Stimulated activated CD8-positive, alpha-beta memory T cell treated with anti-CD3 and anti-CD28 coated beads, Interleukin-2, amount 100 ng/mL, for 48 hours (primary cell): ENCODE results near the gene STC2.
A peak's percentile ranks its signal among the peaks of the same experiment; 100 is the strongest.

Source experiments
- DNase-seq, 2 donors: peaks; one replicate each; pipeline ENCODE4 v3.0.0-alpha.2; 2020; ENCODE audit warnings: low read depth in 2 of 2

The STC2 gene

DNA sequence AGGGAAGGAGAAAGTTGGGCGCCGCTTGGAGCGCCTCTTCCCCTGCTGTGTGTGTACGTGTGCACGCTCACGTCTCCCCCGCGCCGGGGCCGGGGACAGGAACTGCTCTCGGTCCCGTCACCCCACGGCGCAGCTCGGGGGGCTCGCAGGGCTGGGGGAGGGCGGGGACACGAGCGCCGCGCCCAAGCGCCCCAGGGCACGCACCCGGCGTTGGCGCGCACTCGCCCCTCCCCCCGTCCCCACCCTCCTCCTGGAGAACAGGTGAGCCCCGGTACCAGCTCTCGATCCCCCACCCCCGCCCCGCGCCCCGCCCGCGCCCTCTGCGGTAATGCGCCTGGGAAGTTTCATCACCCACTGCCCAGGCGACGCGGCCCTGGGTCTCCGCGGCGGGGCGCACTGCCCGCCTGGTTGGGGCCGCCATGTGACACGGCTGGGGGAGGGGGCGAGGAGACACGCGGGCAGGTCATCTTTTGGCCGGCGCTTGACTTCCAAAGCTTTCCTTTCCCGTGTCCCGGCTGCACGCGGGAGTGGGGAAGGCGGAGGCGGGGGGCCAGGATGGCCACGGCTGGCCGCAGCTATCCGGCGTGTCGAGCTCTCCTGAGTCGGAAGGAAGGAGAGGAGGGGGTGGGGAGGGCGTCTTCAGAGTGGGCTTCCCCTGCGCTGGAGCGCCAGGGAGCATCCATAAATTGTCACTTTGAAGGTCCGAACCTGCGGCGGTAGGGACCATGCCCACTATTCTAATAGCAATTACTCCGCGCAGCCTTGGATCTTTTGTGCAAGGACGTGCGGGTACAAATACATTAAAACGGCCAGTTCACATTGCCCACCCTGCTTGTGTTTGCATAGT, 1.5 kb upstream of the STC2 start:
- peak; percentile 45 to 62 for DNase-seq

DNA sequence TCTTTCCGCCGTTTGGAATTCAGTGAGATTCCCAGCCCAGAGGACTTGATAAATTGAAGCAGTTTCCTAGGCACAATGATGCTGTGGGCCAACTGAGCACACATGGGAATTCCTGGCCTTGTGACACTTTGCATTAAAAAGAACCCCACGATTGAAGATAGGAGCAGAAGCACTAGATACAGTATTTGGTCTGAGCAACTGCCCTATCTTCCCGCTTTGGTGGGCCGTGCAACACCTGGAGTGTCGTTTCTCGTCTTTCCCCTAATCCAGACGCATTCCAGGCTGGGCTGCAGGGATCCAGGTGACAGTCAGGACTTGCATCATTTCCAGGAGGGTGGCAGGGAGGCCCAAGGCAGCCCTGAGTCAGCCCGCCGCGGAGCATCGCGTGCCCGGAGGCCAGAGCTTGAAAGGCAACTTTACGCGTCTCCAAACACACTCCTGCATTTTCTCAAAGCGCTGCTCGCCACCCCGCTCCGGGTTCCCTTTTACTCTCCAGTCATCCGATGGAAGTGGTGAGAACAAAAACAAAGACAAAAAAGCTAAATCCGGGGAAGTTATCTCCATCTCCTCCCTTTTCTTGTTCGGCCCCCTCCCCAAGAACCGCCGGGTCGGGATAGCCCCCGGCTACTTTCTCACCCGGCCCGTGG, 753 bp upstream of the STC2 start:
- DNase-seq: no peak

DNA sequence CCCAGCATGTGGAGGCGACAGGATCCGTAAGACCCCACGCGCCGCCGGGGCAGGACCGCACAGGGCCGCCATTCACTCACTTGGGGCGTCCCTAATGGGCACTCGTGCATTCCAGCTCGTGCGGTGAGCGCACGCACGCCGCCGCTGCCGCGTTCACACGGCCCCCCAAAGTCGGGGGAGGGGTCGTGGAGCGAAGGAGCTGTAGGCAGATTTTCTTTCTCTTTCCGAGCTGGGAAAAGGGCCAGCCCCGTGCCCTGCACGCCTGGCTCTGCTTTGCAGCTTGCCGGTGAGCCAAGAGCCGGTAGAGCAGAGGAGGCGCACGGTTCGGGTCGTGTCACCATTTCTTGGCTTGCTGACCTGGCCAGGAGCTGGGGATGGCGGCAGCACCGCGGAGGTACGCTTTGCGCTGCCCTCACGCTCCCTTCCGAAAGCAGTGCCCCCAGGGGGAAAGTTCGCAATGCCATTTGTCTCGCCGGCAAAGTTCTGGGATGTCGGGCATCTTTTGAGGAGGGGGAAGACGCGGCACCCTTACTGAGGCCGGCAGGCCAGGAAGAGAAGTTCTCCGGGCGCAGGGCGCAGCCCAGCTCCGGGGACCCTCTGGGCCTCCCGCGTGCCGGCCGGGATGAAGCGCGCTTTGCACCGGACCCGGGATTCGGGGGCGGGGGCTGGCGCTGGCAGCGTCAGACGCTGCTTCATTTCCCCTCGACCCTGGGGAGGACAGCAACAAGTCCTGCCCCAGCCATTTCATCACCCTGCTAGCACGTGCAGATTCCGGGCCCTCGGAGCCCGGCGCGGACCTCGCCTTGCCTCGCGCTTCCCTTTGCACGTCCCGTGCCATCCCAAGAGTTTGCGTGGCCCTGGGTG, 898 bp downstream of the STC2 start:
- DNase-seq: no peak

DNA sequence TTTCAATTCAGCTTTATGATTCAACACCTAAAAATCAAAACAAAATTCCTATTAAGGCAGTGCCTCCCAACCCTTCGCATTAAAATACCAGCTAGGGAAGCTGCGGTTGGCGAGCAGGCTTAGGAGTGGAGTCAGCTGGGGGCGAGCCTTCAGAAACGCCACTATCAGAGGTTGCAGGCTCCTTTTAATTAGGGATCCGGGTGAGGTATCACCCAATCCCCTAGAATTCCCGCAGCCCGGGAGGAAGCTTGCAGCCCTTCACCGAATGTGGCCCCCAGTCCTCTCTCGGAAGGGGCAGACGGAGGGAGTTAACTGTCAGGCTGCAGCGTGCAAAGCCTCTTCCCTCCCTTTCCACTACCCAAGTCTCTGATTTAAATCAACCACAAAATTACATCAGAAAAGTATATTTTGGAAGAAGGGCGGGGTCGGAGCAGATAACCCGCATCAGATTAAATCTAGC, 1.7 kb downstream of the STC2 start:
- DNase-seq: no peak

DNA sequence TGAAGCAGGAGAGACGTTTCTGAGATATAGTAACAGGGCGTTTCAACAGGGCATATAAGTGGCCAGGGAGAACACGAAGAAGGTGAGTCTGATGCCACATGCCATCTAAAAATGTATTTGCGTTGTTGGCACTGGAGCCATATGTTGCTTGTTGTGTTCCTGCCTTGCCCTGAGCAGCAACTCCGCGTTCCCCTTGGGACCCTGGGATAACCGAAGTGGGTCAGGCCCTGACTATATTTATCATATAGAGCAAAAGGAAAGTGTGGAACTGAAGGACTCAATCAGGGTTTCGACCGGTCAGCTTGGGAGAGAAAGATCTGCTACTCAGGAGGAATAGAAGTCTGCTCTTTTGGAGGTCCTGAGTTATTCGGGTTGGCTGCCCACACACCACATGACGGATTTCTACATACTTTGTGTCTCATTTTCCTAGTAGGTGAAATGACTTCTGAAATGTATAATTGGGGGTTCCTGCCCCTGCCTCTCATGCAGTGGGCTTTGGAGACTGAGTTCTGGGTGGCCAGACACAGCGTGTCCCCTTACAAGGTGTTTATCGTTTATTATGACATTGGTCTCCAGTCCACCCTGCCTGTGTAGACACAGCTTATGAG, 3.0 kb downstream of the STC2 start:
- no peak for DNase-seq

DNA sequence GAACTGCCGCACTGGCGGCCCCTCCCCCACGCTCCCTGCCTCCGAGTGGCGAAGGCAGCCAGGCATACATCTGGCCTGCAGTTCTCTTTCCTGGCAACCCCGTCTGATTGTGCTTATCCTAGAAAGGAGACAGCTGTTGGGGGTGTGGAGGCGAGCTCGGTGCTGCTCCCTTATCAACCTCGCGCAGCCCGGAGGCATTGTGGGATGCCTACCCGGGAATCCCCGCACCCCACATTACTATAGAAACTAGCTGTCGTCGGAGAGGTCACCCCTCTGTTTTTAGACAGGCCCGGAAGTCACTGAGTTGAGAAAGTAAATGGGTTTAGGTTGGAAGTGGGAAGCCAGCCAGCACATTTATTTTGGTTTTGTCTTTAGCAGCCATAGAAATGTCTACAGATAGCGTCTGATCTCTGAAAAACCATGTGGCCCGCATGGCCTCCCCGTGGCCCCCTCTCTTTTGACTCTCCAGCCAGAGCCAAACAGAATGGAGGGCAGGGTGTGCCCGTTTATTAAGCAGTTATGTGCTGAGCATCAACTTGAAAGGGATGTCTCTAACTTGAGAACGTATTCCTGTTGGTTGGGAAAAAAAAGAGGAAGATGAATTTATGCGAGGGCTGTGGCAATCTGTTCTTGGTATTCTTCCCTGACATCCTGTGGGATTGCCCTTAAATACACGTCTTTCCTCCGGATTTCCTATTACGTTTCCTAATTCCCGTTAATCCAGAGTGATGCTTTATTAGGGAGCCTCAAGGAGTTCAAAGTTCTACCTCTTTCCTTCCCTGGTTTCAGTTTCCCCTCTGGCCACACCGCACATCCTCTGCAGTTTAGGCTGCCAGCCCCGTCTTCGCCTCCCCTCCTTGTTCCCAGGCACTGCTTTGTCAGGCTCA, 3.9 kb downstream of the STC2 start:
- no peak for DNase-seq

DNA sequence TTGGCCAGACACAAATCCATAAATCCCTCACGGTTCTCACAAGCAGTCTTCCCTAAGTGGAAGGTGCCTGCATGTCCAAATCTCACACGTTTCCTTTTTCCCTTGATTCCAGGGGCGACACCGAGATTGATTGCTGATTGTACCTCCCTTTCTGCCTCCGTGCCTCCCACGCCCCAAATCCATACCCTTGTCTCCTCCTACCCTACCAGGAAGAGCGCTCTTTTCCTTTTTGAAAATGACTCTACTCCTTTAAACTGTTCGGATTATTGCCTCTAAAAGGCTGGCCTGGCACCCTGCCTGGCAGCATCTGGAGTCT, 4.5 kb downstream of the STC2 start:
- DNase-seq: no peak

DNA sequence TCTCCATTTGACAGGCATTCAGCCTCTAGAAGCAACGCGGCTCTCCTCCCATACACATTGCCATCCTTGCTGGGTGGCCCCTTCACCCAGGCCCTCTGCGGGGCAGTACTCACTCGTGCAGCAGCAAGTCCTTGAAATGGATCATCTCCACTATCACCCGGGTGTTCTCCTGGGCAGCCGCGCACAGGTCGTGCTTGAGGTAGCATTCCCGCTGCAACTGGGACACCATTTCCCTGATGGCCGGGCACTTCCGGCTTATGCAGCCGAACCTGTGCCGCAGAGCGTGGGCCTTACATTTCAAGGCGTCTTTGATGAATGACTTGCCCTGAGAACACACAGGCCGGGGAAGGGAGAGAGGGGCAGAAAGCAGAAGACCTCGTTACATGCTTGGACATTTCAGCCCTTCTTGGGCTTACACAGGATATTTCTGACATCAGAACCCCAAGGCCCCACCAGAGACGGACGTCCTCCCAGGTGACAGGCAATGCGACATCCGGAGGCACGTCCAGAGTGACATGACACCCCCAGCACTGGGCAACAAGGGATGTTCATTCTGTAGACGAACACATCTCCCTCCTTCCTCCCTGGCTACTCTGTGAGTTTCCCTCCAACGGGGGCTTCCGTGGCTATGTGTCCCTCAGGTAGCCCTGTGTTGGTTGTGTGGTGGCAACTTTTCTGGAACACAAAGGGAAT, 5.0 kb downstream of the STC2 start:
- no peak for DNase-seq

DNA sequence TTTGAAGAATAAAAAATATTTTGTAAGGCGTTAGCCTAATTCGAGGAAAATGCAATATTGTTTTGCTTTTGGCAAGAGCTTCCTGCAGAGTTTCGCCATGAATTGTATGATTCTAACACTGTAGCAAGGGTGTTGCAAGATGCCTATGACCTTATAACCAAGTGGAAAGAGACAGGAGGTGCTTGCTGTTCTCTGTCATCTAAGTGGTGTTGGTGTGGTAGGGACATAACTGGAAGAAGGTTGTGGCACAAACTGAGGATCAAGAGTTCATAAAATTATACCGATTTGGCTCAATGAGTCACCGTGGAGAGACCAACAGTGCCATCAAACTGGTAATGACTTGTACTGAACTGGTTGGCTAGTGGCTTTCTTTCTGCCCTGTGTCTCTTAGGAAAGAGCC, 6.3 kb downstream of the STC2 start:
- no peak for DNase-seq

DNA sequence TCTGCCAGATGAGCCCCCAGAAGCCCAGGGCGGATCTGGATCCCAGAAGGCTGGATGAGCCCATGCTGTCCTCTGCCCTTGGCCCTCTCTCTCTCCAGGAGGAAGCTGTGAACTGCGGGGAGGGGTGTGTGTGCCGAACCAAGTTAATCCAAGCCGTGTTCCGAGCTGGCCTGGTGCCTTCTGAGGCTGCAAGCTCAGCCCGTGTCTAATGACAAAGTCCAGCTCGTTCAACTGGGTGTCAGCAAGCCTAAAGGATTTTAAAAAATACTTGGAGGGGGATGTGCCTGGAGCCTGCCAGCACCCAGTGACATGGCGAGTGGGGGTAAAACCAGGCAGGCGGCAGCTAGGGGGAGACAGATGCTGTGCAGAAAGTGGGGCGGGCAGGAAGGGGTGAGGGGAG, 8.0 kb downstream of the STC2 start:
- DNase-seq: no peak

DNA sequence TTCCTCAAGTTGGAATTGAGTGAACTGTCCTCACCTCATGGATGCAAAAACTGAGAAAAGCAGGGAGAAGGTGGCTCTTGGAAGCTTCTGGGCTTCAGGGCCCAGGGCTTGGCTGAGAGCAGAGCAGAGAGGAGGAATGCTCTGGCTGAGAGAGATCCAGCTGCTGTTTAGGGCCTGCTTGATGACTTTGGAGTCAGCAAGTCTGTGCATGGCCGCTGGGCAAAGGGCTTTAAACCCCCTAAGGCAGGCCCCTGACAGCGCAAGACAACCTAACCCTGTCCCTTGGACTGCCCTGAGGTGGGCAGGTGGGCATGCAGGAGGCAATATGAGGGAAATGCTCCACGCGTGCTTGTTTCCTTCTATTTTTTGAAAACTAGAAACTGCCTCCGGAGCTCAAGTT, 8.6 kb downstream of the STC2 start:
- no peak for DNase-seq

DNA sequence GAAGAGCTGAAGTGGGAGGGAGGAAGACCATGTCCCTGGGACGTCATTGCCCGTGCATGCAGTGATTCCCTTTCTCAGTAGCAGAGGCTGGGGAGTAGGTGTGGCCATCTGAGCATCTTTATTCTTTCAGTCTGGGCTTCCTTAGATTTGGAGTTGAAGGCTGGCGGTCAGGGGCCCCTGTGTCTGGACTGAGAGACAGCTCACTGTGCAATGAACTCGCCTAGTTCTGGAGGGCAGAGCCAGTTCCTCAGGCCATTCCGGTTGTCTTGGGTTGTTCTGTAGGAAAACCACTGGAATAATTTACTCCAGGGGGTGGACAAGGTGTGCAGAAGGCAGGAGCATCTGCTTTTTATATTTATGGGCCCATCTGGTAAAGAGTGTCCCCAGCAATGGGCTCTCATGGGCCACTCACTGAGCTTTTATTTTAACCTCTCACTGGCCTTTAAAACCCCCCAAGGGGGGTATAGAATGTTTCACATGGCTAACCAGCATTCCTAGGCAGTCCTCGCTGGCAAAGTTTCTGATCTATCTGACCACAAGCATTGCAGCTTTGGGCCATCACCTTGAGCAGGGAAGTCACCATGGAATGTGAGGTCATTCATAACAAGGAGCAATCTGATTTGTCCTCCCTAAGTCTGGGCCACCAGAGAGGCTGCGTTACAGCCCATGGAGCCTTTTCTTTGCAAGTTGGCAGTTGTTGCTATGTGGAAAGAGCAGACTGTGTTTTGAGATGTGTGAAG, 9.2 kb downstream of the STC2 start:
- no peak for DNase-seq

DNA sequence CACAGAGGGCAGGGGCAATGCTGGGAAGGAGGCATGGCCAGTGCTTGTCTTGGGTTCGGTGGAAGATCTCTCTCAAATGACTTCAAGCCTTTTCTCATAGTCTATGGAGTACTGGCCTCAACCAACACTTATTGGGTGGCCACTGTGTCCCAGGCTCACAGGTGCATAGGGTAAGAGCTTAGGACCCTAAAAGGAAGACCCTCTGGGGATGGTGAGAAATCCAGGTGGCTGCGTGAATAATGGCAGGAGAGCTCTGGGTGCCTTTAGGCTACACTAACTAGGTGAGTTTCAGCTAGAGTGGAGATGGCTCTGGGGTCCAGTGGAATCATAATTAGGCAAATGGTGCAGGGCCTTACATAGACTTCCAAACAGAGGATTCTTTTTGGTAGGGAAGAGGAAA, 9.9 kb downstream of the STC2 start:
- no peak for DNase-seq

DNA sequence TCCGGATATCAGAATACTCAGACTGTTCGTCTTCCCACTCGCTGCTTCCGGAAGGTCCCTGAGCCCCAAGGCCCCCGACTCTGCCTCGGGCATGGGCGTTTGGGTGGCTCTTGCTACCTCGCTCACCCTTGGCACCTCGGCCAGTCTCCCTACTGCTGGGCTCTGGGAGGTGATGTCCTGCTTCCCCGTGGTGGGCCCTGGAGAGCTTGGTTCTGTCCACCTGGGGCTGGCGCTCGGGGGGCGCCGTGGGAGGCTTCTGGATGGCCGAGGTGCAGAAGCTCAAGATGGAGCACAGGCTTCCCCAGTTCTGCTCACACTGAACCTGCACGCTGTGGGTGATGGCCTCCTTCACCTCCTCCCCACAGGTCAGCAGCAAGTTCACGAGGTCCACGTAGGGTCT, 10.4 kb downstream of the STC2 start:
- DNase-seq: no peak

DNA sequence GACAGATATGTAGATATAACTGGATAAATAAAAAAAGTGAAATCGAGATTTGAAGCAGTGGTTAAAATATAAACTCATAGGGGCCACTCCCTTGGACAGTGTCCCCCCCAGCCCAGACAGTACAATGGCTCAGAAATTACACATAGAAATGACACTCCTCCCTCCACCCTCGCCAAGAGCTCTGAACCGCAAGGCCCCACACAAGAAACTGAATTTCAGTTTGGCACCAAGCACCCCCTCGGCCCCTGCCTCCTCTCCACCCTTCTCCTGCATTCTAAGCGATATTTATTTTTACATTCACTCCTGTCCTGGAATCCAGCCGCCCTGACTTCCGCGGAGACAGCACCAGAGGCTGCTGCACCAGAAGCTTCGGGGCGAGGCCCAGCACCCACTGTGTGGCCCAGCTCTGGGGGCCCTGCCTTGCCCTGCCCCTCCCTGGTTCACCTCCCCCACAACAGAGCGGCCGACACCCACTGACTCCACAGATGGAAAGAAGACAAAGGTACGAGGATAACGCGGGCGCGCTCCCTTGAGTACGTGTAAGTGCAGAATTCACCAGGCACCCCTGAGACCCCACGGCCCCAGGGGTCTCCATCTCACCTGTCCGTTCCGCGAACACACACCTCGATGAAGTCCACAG, 11.0 kb downstream of the STC2 start:
- DNase-seq: no peak

DNA sequence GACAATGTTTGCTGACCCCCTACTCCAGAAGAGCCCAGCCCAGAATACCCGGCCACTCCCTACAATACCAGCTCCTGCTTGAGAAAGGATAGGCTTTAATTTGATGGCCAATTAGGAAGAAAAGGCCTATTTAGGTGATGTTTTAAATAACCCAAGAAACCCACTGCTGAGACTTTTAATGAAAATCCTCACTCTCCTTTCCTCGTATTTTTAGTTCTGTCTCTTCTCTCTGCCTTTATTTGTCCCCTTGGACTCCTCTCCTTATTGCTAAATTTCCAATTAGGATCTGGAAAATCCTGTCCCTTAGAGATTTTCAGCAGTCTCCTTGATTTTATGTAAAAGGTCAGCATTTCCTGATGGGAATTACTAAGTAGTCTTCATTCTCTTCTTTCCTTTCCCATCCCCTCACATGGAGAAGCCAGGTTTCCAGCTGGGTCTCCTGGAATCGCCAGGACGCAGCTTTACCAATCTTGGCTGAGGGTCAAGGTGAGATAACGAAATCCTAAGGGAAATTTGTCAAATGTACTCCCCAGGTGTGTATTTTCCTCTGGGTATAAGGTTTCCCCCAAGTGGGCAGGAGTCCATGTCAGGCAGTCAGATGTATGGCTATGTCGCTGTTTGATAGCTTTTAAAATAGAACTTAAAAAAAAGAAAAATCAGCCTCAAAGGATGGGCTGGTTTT, 11.7 kb downstream of the STC2 start:
- DNase-seq: no peak

DNA sequence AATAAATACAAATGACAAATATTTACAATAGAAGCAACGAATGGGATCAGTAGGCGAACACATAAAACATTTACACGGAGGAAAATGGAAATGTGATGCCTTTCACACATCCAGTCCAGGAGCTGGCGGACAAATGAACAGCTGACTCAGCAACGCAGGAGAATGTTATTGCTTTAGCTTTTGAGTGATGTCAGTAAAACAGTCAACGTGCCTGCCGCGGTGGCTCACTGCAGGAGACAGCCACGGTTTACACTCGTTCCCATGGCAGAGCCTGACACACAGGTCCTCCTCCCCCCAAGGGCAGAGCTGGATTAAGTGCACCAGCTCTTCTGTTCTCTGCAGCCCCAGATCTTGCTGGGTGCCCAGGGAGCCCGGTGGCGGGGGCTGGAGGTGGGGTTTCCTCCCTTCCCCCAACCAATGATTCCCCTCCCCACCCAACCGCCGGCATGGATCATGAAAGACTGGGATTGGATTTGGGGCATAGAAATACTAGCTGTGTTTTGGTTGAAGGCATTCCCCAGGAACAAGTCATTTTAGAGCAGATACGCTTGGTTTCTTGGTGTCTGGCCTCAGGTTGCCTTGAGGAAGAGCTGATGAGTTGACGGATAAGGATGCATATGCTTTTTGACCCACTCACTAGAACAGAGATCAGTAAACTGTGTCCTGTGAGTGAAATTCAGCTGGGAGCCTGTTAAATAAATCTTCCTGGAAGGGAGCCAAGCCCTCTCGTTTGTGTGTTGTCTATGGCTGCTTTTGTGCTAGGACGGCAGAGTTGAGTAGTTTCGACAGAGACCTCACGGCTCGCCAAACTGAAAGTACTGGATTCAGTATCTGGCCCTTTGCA, 12.5 kb downstream of the STC2 start:
- DNase-seq: no peak
